ENCODE measurements around the gene HMCN1.
A peak's percentile ranks its signal among the peaks of the same experiment; 100 is the strongest.
"Not testable (repeated sequence)": the region's sequence is repeated elsewhere in the genome, so short reads cannot be mapped to it uniquely, and the experiment has no call there.

Gene HMCN1

GRCh38 chr1:186202776-186203175 lies 468.6 kb downstream of the HMCN1 start:
- DNase-seq (ENCODE audit: low spot score), result no peak

GRCh38 chr1:186206048-186206570 lies 471.9 kb downstream of the HMCN1 start:
- no peak for DNase-seq (ENCODE audit: low spot score)

- DNase-seq (ENCODE audit: low spot score), result no peak
Measured at GRCh38 chr1:186207391-186208085, 473.3 kb downstream of the HMCN1 start.

GRCh38 chr1:186208405-186209129 lies 474.4 kb downstream of the HMCN1 start:
- DNase-seq (ENCODE audit: low spot score), result no peak

GRCh38 chr1:186210258-186210657 lies 476.1 kb downstream of the HMCN1 start:
- DNase-seq (ENCODE audit: low spot score), result no peak

GRCh38 chr1:186211583-186211982 lies 477.4 kb downstream of the HMCN1 start:
- DNase-seq (ENCODE audit: low spot score), result not testable (repeated sequence)

- peak; percentile 88 for DNase-seq (ENCODE audit: low spot score)
Measured at GRCh38 chr1:186212568-186213224, 478.5 kb downstream of the HMCN1 start.

GRCh38 chr1:186213225-186213607 lies 479.0 kb downstream of the HMCN1 start:
- no peak for DNase-seq (ENCODE audit: low spot score)

GRCh38 chr1:186214791-186215190 lies 480.6 kb downstream of the HMCN1 start:
- no peak for DNase-seq (ENCODE audit: low spot score)

GRCh38 chr1:186215636-186216035 lies 481.4 kb downstream of the HMCN1 start:
- no peak for DNase-seq (ENCODE audit: low spot score)

- no peak for DNase-seq (ENCODE audit: low spot score)
Measured at GRCh38 chr1:186218654-186219352, 484.6 kb downstream of the HMCN1 start.

- DNase-seq (ENCODE audit: low spot score), result no peak
Measured at GRCh38 chr1:186220067-186220466, 485.9 kb downstream of the HMCN1 start.

- DNase-seq (ENCODE audit: low spot score), result no peak
Measured at GRCh38 chr1:186220911-186221310, 486.7 kb downstream of the HMCN1 start.

- no peak for DNase-seq (ENCODE audit: low spot score)
Measured at GRCh38 chr1:186225096-186225495, 490.9 kb downstream of the HMCN1 start.

GRCh38 chr1:186228749-186229148 lies 494.6 kb downstream of the HMCN1 start:
- DNase-seq (ENCODE audit: low spot score), result no peak

GRCh38 chr1:186231861-186232436 lies 497.8 kb downstream of the HMCN1 start:
- no peak for DNase-seq (ENCODE audit: low spot score)

GRCh38 chr1:186234976-186235686 lies 500.9 kb downstream of the HMCN1 start:
- no peak for DNase-seq (ENCODE audit: low spot score)

- no peak for DNase-seq (ENCODE audit: low spot score)
Measured at GRCh38 chr1:186235696-186236095, 501.5 kb downstream of the HMCN1 start.

GRCh38 chr1:186236921-186237320 lies 502.7 kb downstream of the HMCN1 start:
- no peak for DNase-seq (ENCODE audit: low spot score)

GRCh38 chr1:186239171-186239570 lies 505.0 kb downstream of the HMCN1 start:
- no peak for DNase-seq (ENCODE audit: low spot score)

- no peak for DNase-seq (ENCODE audit: low spot score)
Measured at GRCh38 chr1:186240436-186240835, 506.2 kb downstream of the HMCN1 start.

Measured in kidney capillary endothelial cell (primary cell).